HFF-Myc (cell line): Measurements from ENCODE around the gene CTDSP2.
"Not testable (repeated sequence)": the region's sequence is repeated elsewhere in the genome, so short reads cannot be mapped to it uniquely, and the experiment has no call there.

Experiments
- DNase-seq: peaks from one replicate; pipeline ENCODE4 v3.0.0-alpha.2; 2011; ENCODE audit warnings: low read depth; ENCODE audit errors: extremely low read depth
- H3K4me3 ChIP-seq: replicated peaks from 2 replicates; pipeline ENCODE4 v1.5.1; 2011; ENCODE audit warnings: low read depth, mild to moderate bottlenecking, control low read depth, low read length
- TF ChIP-seq, protein P1 (sequence below): IDR thresholded peaks from 2 replicates; pipeline ENCODE4 v1.5.1; 2012; ENCODE audit warnings: mild to moderate bottlenecking, low read depth, low read length, control low read depth; ENCODE audit errors: missing control alignments

Gene CTDSP2

DNA sequence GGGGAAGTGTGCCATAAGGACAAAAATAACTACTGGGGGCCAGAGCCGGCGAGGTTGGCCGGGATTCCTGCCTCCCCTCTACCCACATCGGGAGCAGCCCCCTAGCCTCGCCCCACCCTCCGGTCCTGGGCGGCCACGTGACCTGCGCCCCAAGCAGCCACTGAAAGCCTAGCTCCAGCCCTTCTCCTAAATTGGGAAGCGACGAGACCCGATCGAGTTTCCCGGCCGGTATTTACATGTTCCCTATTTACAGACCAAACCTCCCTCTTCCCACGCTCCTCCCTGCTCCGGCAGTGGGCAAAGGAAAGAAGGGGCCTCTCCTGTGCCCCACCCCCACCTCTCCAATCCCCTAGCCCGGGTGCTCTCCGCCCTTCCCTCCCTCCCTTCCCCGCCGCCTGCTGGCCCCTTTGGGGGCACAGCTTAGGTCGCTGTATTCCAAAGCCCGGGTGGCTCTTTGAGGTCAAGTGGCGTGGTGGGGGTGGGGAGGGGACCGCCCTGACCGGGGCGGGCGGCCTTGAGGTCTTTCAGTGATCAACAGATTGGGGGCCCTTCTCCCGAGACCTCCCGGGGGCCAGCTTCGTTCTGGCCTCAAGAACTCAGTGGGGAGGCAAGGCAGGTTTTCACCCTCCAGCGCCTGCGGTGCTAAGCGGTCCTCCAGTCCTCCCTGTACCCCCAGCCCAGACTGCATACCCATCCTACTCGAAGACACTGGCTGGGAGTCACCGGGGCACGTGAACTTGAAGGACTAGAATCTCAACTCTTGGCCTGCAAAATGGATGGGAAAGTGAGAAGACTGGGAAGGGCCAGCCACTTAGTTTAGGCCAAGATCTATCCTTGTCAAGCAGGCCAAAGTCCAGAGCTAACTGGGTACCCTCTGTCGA is 6.3 kb upstream of the CTDSP2 start:
- no peak for DNase-seq
- TF ChIP-seq, protein P1, sequence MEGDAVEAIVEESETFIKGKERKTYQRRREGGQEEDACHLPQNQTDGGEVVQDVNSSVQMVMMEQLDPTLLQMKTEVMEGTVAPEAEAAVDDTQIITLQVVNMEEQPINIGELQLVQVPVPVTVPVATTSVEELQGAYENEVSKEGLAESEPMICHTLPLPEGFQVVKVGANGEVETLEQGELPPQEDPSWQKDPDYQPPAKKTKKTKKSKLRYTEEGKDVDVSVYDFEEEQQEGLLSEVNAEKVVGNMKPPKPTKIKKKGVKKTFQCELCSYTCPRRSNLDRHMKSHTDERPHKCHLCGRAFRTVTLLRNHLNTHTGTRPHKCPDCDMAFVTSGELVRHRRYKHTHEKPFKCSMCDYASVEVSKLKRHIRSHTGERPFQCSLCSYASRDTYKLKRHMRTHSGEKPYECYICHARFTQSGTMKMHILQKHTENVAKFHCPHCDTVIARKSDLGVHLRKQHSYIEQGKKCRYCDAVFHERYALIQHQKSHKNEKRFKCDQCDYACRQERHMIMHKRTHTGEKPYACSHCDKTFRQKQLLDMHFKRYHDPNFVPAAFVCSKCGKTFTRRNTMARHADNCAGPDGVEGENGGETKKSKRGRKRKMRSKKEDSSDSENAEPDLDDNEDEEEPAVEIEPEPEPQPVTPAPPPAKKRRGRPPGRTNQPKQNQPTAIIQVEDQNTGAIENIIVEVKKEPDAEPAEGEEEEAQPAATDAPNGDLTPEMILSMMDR, result no peak
- no peak overlapping the region for H3K4me3 ChIP-seq

DNA sequence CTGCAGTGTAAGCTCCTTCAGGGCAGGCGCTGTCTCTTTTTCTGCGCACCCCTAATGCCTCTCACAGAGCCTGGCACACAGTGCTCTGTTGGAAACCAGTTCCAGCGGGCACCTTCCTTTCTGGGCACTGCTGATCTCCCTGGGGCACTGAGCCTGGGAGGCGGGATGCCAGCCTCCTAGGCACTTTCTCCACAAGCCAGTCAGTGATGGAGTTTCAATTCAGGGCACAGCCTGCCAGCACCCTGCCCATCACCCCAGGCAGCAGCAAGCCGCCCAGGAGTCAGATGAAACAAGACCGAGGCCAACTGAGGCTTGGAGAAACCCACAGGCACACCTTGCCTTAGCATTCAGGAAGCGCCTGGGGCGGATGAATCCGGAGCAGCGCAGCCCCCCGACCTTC is 5.7 kb upstream of the CTDSP2 start:
- DNase-seq, result no peak
- H3K4me3 ChIP-seq, result no peak overlapping the region

DNA sequence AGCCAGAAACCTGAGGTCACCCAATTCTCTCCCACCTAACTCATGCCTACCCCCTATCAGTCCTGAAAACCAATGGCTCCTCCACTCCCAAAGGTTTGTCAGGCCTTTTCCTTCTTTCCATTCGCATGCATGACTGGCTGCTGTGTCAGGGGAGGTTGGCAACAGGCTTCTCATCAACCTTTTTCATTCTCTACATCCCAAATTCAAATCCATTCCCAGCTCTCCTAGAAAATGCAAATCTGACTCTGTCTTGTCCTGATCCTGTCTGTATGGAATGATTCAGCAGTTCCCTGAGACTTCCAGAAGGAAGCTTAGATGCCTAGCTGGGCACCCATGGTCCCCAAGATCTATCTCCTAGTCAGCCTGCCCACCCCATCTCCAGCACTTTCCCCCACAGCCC is 5.0 kb upstream of the CTDSP2 start:
- H3K4me3 ChIP-seq, result no peak overlapping the region
- no peak for DNase-seq
- TF ChIP-seq, protein P1, result no peak

More for the DNA sequence above, 5.7 kb upstream of the CTDSP2 start:
- TF ChIP-seq, protein P1, result no peak

DNA sequence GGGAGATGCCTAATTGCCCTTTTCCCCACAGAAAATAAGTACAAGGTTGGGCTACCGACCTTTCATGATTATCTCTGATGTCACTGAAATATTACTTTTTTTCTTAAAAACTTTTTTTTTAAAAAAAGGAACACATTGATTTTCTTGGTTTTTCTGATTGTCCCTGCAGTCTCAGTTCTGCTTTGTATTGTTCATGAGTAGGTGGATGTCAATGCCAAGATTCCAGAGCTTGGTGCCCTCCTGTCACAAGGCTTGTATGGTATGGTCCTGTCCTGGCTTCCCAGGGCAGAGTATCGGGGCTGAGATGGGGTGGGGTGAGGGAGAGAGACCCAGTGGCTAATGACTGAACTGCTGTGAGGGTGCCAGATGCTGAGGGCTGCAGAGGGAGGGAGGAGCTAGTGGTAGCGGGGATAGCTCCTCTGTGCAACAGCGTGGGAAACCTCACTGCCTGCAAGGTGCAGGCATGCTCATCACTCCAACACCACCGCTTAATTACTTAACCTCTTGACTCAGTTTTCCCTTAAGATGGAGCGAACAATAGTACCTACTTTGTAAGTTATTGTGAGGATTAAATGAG is 4.4 kb upstream of the CTDSP2 start:
- TF ChIP-seq, protein P1, result no peak
- no peak overlapping the region for H3K4me3 ChIP-seq
- DNase-seq, result no peak

DNA sequence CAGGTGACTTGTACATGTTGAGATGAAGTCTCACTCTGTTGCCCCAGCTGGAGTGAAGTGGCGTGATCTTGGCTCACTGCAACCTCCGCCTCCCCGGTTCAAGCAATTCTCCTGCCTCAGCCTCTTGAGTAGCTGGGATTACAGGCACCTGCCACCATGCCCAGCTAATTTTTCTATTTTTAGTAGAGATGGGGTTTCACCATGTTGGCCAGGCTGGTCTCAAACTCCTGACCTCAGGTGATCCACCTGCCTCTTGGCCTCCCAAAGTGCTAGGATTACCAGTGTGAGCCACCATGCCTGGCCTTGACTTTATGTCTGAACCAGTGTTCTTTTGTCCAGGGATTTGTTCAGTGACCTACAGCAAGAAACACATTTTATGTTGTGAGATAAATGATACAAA is 2.9 kb upstream of the CTDSP2 start:
- DNase-seq, H3K4me3 ChIP-seq: not testable (repeated sequence)

DNA sequence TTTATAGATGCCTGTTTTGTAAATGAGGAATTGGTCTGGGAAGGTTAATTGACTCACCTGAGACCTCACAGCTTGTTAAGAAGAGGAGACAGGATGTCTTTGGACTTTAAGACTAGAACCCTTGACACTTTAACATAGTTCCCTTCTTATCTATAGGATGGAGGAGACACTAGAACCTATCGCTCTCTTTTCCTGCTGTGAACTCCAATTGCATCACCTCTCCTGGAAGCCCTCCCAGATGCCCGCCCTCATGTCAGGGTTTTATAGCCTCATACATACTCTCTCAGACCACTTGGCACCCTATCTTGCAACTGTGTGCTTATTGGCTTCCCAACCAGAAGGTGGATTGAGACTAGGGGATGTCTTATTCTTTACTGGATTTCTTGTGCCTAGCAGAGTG is 2.5 kb upstream of the CTDSP2 start:
- H3K4me3 ChIP-seq, result no peak overlapping the region
- no peak for DNase-seq
- TF ChIP-seq, protein P1, result no peak

DNA sequence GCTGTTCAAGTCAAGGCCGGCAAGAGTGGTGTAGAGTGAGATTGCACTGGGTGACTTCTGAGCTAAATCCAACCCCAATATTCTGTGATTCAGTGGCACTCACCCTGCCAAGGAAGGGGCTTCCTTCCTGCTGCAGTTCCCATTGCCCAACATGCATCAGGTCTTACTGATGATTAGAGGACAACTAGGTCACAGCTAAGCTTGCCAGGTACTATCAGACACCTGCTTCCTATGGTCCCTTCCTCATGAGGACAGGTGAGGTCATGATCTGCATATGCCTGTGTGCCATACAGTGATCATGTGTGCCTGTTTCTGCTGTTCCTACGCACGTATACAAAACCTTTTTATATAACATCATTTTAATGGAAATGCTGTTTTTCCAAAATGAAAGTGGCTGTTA is 1.7 kb upstream of the CTDSP2 start:
- H3K4me3 ChIP-seq, result no peak overlapping the region
- no peak for DNase-seq
- TF ChIP-seq, protein P1, result no peak
